IMR-90 (cell line): ENCODE results near the gene TMEM176B. TPM values are rescaled to one million over a fixed set of nuclear protein-coding genes. Genes with fewer than 3 reads are reported as not detected.
"Not testable (repeated sequence)": the region's sequence is repeated elsewhere in the genome, so short reads cannot be mapped to it uniquely, and the experiment has no call there.

ENCODE experiments used
- ATAC-seq: fragments of 200-7000 bp; cut with Tn5 transposase; 2 replicates; pipeline ENCODE4 v1.9.1; 2020; ENCODE audit warnings: low read depth, mild to moderate bottlenecking, moderate library complexity
- BruUV-seq: library from RNA; stranded (reverse); fragments of 400-500 nt; replicated peaks from 2 replicates; lab custom pipeline; 2021; lab: Mats Ljungman, UMichigan
- CTCF ChIA-PET: fragments of 300-600 bp; formaldehyde crosslinking; extraction: SDS; loops from one replicate; lab custom pipeline; 2021; ENCODE audit warnings: antibody characterized with exemption; lab: Yijun Ruan, JAX
- POLR2A ChIA-PET: fragments of 300-600 bp; sonication (Branson Sonifier 250); formaldehyde crosslinking; loops from one replicate; lab custom pipeline; 2022; ENCODE audit warnings: antibody characterized with exemption; ENCODE audit not compliant: unreplicated experiment; lab: Charles Lee
- DNase-seq: peaks from one replicate; pipeline ENCODE4 v3.0.0; 2013
- H2AFZ ChIP-seq: replicated peaks from 2 replicates; pipeline ENCODE3; 2013; ENCODE audit warnings: low read length, mild to moderate bottlenecking; ENCODE audit not compliant: poor library complexity
- H2AK5ac ChIP-seq: 2 replicates; pipeline ENCODE4 v1.6.1; 2013; ENCODE audit warnings: low read depth, low read length, inconsistent platforms
- H2AK9ac ChIP-seq: replicated peaks from 2 replicates; pipeline ENCODE3; 2013; ENCODE audit warnings: mild to moderate bottlenecking, low read depth, low read length, moderate library complexity; ENCODE audit not compliant: poor library complexity
- H2BK120ac ChIP-seq: 2 replicates; pipeline ENCODE4 v1.6.1; 2013; ENCODE audit warnings: low read depth, low read length, inconsistent platforms
- H2BK15ac ChIP-seq: 3 replicates; pipeline ENCODE4 v1.6.1; 2013; ENCODE audit warnings: low read depth, low read length, inconsistent platforms
- H2BK20ac ChIP-seq: 2 replicates; pipeline ENCODE4 v1.6.1; 2013; ENCODE audit warnings: low read depth, mild to moderate bottlenecking, inconsistent platforms, low read length, moderate library complexity
- H2BK5ac ChIP-seq: 2 replicates; pipeline ENCODE4 v1.6.1; 2013; ENCODE audit warnings: mild to moderate bottlenecking, low read depth, low read length, inconsistent platforms; ENCODE audit not compliant: poor library complexity, severe bottlenecking
- H3K14ac ChIP-seq: replicated peaks from 2 replicates; pipeline ENCODE4 v1.6.1; 2013; ENCODE audit warnings: low read depth, low read length, inconsistent platforms
- H3K18ac ChIP-seq: 2 replicates; pipeline ENCODE4 v1.6.1; 2013; ENCODE audit warnings: low read depth, low read length, control low read depth
- H3K23ac ChIP-seq: 2 replicates; pipeline ENCODE4 v1.6.1; 2013; ENCODE audit warnings: low read depth, low read length, inconsistent platforms
- H3K27ac ChIP-seq: 2 replicates; pipeline ENCODE4 v1.5.1; 2013; ENCODE audit warnings: mild to moderate bottlenecking, control low read depth, low read length; ENCODE audit not compliant: insufficient read depth
- H3K27me3 ChIP-seq: 2 replicates; pipeline ENCODE4 v1.6.1; 2013; ENCODE audit warnings: low read length; ENCODE audit not compliant: control insufficient read depth, insufficient read depth
- H3K36me3 ChIP-seq: 2 replicates; pipeline ENCODE4 v1.6.1; 2013; ENCODE audit warnings: low read length, mixed read lengths; ENCODE audit not compliant: control insufficient read depth, insufficient read depth
- H3K4ac ChIP-seq: 2 replicates; pipeline ENCODE4 v1.6.1; 2013; ENCODE audit warnings: low read depth, low read length, inconsistent platforms
- H3K4me1 ChIP-seq: 2 replicates; pipeline ENCODE4 v1.6.1; 2013; ENCODE audit warnings: low read length, mixed read lengths; ENCODE audit not compliant: control insufficient read depth, insufficient read depth
- H3K4me2 ChIP-seq: 2 replicates; pipeline ENCODE4 v1.6.1; 2013; ENCODE audit warnings: low read depth, mild to moderate bottlenecking, control low read depth, low read length, moderate library complexity
- H3K4me3 ChIP-seq: 2 replicates; pipeline ENCODE4 v1.5.1; 2013; ENCODE audit warnings: low read depth, mild to moderate bottlenecking, control low read depth, low read length, moderate library complexity; ENCODE audit not compliant: insufficient read depth
- H3K56ac ChIP-seq: 2 replicates; pipeline ENCODE4 v1.6.1; 2013; ENCODE audit warnings: low read length, inconsistent platforms; ENCODE audit not compliant: insufficient read depth; ENCODE audit errors: extremely low read depth
- H3K79me1 ChIP-seq, 2 experiments: 2 replicates each; pipeline ENCODE4 v1.6.1; 2013; ENCODE audit warnings: low read length in 2 of 2, inconsistent platforms in 1 of 2, low read depth in 1 of 2
- H3K9ac ChIP-seq: 2 replicates; pipeline ENCODE4 v1.6.1; 2013; ENCODE audit warnings: low read depth, low read length, control low read depth
- H3K9me1 ChIP-seq: 2 replicates; pipeline ENCODE4 v1.6.1; 2013; ENCODE audit warnings: low read length, inconsistent platforms; ENCODE audit not compliant: insufficient read depth
- H3K9me3 ChIP-seq: 2 replicates; pipeline ENCODE4 v1.6.1; 2013; ENCODE audit warnings: low read length; ENCODE audit not compliant: control insufficient read depth, insufficient read depth
- H4K20me1 ChIP-seq: 2 replicates; pipeline ENCODE4 v1.6.1; 2013; ENCODE audit warnings: low read length, inconsistent platforms; ENCODE audit not compliant: insufficient read depth
- H4K5ac ChIP-seq: 2 replicates; pipeline ENCODE4 v1.6.1; 2013; ENCODE audit warnings: mild to moderate bottlenecking, low read depth, low read length, control low read depth
- H4K8ac ChIP-seq, 2 experiments: 2 replicates each; pipeline ENCODE4 v1.6.1; 2013; ENCODE audit warnings: low read depth in 2 of 2, low read length in 2 of 2, control low read depth in 1 of 2, inconsistent platforms in 1 of 2
- H4K91ac ChIP-seq: 2 replicates; pipeline ENCODE4 v1.6.1; 2013; ENCODE audit warnings: low read depth, low read length, inconsistent platforms; ENCODE audit not compliant: insufficient read depth
- WGBS, 2 experiments: methylation state at CpG; one replicate each; pipeline versions ENCODE4 v1.1.5 to v1.1.7; 2013; ENCODE audit warnings: missing lambda C conversion rate in 2 of 2; ENCODE audit not compliant: insufficient read length in 1 of 2; ENCODE audit errors: extremely low coverage in 2 of 2; 5-methylcytosine and 5-hydroxymethylcytosine counted together
- dilution Hi-C: fragments of 300-500 bp; cut with HindIII; formaldehyde crosslinking; loops from one replicate; pipeline ENCODE4 v1.14.3; 2018; ENCODE audit warnings: low sequenced_read_pairs; ENCODE audit not compliant: unreplicated experiment
- in situ Hi-C: fragments of 300-500 bp; cut with MboI; formaldehyde crosslinking; loops from 3 replicates; pipeline ENCODE4 v1.14.3; 2019; ENCODE audit warnings: low sequenced_read_pairs, inconsistent platforms, mixed read lengths
- intact Hi-C: fragments of 100-400 bp; cut with micrococcal nuclease; formaldehyde crosslinking; loops from 2 replicates; pipeline ENCODE4 v1.10.0; 2022
- polyA plus RNA-seq, 3 experiments: library from polyadenylated mRNA; depleted of rRNA; stranded (reverse); fragments of >200 nt; gene quantifications; 2 replicates each; pipeline ENCODE4 v1.2.3, GENCODE V29; 2012; ENCODE audit warnings: low replicate concordance in 1 of 3
- total RNA-seq: library from RNA; depleted of rRNA; stranded (reverse); fragments of >200 nt; gene quantifications from 2 replicates; pipeline ENCODE4 v1.2.3, GENCODE V29; 2012

Gene TMEM176B
- total and polyA plus RNA-seq, 2 of the 4 experiments (the other 2 are of a cell fraction): not detected

DNA sequence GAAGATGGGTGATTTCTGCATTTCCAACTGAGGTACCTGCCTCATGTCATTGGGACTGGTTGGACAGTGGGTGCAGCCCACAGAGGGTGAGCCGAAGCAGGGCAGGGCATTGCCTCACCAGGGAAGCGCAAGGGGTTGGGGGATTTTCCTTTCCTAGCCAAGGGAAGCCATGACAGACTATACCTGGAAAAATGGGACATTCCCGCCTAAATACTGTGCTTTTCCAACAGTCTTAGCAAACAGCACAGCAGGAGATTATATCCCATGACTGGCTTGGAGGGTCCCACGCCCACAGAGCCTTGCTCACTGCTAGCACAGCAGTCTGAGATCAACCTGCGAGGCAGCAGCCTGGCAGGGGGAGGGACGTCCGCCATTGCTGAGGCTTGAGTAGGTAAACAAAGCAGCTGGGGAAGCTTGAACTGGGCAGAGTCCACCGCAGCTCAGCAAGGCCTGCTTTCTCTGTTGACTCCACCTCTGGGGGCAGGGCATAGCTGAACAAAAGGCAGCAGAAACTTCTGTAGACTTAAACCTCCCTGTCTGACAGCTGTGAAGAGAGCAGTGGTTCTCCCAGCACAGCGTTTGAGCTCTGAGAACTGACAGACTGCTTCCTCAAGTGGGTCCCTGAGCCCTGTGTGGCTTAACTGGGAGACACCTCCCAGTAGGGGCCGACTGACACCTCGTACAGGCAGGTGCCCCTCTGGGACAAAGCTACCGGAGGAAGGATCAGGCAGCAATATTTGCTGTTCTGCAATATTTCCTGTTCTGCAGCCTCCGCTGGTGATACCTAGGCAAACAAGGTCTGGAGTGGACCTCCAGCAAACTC, 7.7 kb upstream of the TMEM176B start:
- dilution Hi-C loops, intact Hi-C loops, H2BK120ac ChIP-seq, H4K20me1 ChIP-seq, H2BK5ac ChIP-seq, H2BK15ac ChIP-seq, H4K8ac ChIP-seq, H2AK5ac ChIP-seq, H3K9me1 ChIP-seq, H3K79me1 ChIP-seq, H4K5ac ChIP-seq, BruUV-seq, H3K4me2 ChIP-seq, H3K27me3 ChIP-seq, ATAC-seq, H4K91ac ChIP-seq, H3K9ac ChIP-seq, H2BK20ac ChIP-seq, H3K4me3 ChIP-seq, H3K14ac ChIP-seq, CTCF ChIA-PET, H3K36me3 ChIP-seq, H3K9me3 ChIP-seq, H3K4ac ChIP-seq, H2AFZ ChIP-seq, in situ Hi-C loops, H3K4me1 ChIP-seq, H3K56ac ChIP-seq, DNase-seq, H3K23ac ChIP-seq, POLR2A ChIA-PET, H3K27ac ChIP-seq, H3K18ac ChIP-seq, H2AK9ac ChIP-seq: not testable (repeated sequence)
- WGBS, 2 experiments: 38% methylated on average over 4 of the region's 13 CpGs; no CpG with 5 or more reads in 1 of the 2 experiments
